ENCODE measurements around the gene IGF2BP3.

DNA sequence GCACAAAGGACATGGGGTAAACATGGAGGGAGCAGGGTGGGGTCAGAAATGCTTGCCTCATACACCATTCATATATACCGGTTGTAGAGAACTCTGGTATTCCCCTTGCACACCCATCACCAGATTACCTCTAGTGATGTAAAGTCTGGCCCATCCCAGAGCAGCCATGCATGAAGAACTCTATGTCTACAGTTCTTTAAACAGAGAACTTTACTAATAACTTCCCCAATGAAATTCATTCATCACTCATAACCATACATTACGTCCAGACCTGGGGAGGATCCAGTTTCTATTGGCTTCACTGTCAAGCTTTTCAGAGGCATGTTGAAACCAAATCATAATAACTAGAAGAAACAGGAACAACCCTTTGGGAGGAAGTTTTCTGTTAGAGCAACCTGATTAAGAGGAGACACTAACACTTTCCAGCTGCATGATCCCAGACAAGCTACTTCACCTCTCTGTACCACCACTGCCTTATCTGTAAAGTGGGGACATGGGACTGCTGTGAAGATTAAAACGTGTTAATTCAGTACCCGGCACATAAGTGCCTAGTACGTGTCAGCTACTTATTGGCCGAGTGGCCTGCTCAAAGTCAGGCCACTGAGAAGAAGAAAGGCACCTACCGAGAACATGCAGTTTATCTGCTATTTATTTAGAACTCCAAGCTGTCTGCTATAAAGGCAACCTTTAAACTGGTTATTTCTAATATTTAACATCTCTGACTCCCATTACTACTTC lies 59.7 kb downstream of the IGF2BP3 start:
- TF ChIP-seq, protein P1, sequence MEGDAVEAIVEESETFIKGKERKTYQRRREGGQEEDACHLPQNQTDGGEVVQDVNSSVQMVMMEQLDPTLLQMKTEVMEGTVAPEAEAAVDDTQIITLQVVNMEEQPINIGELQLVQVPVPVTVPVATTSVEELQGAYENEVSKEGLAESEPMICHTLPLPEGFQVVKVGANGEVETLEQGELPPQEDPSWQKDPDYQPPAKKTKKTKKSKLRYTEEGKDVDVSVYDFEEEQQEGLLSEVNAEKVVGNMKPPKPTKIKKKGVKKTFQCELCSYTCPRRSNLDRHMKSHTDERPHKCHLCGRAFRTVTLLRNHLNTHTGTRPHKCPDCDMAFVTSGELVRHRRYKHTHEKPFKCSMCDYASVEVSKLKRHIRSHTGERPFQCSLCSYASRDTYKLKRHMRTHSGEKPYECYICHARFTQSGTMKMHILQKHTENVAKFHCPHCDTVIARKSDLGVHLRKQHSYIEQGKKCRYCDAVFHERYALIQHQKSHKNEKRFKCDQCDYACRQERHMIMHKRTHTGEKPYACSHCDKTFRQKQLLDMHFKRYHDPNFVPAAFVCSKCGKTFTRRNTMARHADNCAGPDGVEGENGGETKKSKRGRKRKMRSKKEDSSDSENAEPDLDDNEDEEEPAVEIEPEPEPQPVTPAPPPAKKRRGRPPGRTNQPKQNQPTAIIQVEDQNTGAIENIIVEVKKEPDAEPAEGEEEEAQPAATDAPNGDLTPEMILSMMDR (conservative IDR thresholded peaks at IDR 0.05; ENCODE audit: low read length) = no peak
- no peak for TF ChIP-seq EZH2phosphoT487 (IDR thresholded peaks at IDR 0.05; ENCODE audit: borderline replicate concordance, low read depth, low read length)
